GM19463 (cell line): Measurements from ENCODE around the gene GLT1D1.

Experiments used
- ATAC-seq: cut with Tn5 transposase; IDR thresholded peaks from one replicate; pipeline ENCODE4 v1.9.1; 2021; ENCODE audit warnings: mild to moderate bottlenecking, moderate library complexity; ENCODE audit not compliant: unreplicated experiment

GLT1D1 gene

GRCh38 chr12:128909653-128910052 is 56.4 kb downstream of the GLT1D1 start:
- ATAC-seq, result no peak

- ATAC-seq, result no peak
Measured at GRCh38 chr12:128910629-128911028, 57.4 kb downstream of the GLT1D1 start.

DNA sequence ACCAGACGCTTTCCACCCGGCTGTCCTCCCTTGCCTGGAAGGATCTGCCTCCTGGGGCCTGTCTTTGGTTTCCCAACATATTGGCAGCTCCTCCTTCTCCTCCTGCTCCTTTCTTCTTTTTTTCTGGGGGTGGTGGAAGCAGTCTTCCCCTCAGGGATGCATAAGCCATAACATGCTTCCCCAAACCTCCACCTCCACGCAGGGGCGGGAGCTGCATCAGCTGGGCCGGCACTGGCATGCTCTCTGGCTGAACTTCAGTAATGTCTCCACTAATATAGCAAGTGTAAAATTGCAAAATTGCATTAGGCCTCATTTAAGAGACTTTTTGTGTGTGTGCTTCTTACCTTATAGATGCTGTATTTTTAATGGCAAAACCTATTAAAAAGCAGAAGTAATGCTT is 58.6 kb downstream of the GLT1D1 start:
- no peak for ATAC-seq

- ATAC-seq, result peak; percentile 95
Measured at GRCh38 chr12:128914908-128915563, 61.8 kb downstream of the GLT1D1 start.

DNA sequence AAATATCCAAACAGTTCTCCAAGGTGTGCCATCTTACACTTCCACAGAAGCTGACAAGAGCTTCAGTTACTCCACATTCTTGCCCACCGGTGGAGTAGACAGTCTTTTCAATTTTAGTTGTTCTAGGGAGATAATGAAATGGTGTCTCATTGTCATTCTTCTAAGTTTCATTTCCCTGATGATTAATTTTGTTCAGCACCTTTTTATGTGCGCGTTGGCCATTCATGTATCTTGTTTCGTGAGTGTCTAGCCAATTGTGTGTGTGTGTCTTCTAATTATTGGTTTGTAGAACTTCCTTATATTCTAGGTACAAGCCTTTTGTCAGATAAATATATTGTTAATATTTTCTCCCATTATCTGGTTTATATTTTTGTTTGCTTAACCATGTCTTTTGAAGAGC is 63.1 kb downstream of the GLT1D1 start:
- no peak for ATAC-seq

GRCh38 chr12:128918481-128919260 is 65.4 kb downstream of the GLT1D1 start:
- no peak for ATAC-seq

GRCh38 chr12:128920468-128920867 is 67.2 kb downstream of the GLT1D1 start:
- ATAC-seq, result no peak

DNA sequence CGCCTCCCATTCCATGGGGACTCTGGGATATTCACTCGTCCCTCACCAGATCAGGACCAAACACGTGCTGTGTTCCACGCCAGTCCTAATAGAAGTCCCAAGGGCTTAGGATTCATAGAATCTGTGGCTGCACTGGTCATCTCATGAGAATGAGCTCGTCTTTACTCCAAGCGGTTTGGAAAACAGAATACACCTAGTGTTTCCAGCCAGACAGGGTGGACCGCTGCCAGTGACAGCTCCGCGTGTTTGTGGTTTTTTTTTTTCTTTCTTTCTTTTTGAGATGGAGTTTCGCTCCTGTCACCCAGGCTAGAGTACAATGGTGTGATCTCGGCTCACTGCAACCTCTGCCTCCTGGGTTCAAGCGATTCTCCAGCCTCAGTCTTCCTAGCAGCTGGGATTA is 75.1 kb downstream of the GLT1D1 start:
- ATAC-seq, result no peak

GRCh38 chr12:128929057-128929456 is 75.8 kb downstream of the GLT1D1 start:
- no peak for ATAC-seq

DNA sequence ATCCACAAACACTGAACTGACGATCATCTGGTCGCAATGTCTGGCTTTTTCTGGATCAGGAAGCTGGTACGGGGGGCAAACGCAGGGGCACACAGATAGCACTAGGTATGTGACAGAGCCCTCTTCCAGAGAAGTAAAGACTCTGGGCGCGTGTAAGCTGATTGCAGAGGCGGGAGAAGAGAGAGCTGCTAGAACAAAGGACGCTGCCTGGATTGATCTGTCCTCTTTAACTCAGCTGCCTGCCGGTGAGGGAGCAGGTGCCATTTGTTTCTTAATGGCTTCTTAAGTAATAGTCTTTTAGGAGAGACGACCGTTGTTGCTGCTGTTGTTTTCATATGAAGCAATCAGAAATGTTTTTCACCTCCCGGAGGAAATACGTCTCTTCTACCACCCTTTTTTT is 77.3 kb downstream of the GLT1D1 start:
- ATAC-seq, result no peak

DNA sequence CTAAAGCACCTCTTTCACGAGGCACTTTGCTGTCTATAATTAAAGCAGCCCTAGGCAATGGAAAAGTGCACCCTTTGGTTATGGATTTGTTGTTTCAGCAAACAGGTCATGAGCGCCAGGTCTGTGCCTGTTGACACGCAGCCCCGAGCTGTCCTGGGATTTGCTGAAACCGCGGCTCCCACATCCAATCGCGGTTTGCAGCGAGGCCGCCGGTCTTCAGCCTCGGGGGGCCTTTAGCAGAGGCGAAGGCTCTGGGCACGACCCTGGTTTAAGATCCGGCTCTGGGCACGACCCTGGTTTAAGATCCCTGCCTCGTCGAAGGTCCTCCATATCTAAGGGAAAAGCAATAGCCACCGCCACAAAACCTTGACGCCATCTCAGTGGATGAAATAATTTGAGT is 79.2 kb downstream of the GLT1D1 start:
- ATAC-seq, result no peak

- ATAC-seq, result no peak
Measured at GRCh38 chr12:128933039-128933438, 79.8 kb downstream of the GLT1D1 start.

DNA sequence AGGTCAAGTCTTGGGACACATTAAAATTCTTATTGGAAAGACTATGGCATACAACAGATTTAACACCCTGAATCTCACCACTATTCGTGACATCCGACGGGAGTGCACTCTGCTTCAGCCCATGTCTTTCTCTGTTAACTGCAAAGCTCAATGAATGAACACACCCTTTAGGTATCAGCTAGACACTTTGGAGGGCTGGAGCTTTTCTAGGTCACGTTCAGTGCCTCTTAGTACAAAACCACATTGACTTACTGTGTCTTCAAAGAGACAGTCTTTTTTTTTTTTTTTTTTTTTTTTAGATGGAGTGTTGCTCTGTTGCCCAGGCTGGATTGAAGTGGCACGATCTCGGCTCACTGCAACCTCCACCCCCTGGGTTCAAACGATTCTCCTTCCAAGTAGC is 80.6 kb downstream of the GLT1D1 start:
- ATAC-seq, result no peak

DNA sequence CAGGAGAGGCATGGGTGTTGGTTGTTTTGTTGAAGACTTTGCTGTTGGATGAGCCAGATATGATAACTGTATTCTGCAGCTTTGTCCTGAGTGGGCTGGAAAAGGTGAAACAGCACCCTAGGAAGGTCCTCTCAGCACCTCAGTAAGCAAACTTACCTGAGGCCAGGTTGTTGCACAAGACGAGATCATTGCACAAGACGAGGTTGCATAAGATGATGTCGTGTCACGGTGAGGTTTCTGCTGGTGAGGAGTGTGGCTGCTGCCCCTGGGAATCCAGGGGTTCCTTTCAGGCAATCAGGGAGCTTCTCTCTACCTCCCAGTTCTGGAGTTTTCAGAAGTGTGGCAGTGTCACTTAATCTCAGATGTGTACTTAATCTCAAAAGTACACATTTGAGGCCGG is 85.6 kb downstream of the GLT1D1 start:
- ATAC-seq, result no peak

DNA sequence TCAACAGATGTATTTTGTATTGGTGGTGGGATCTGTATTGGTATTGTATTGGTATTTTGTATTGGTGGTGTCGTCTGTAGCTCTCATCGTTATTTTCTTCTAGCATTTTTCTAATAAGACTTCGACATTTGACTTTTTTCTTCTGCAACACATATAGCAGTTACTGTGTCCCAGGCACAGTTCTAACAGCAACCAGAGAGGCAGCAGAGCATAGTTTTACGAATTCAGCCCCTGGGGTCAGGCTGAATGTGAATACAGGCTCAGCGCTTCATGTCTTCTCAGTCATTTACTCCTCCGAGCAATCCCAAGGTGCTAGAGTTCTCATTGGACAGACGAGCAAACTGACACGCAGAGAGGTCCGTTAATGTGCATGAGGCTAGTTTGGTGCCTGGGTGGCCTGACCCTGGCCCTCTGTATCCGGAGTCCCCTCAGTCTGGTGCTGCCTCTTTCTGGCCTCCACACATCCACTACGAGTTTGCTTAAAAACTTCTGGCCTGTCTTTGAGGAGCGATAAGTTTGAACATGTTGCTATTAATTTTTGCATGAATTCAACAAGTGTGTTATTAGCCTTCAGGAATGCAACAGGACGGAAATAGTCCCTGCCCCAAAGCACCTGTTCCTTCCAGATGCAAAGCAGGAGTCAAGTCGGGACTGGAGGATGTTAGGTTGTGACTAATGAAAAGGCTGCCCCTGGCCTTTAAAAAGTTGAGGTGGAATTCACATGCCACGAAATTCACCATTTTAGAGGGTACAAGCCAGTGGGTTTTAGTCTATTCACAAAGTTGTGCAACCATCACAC is 87.0 kb downstream of the GLT1D1 start:
- ATAC-seq, result no peak

DNA sequence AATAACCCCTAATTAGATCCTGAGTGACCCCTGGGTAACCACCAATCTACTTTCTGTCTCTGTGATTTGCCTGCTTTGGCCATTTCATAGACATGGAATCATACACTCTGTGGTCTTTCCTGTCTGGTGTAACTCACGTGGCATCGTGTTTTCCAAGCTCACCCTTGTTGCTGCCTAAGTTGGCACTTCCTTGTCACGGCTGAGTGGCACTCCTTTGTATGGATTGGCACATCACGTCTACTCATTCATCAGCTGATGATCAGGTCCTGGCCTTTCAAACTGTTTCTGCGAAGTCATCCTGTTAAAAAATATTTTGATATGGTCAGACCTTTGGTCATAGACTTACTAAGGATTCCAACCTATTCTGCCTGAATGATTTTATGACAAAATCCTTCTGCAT is 87.7 kb downstream of the GLT1D1 start:
- ATAC-seq, result no peak

GRCh38 chr12:128942960-128943477 is 89.7 kb downstream of the GLT1D1 start:
- ATAC-seq, result no peak

- ATAC-seq, result no peak
Measured at GRCh38 chr12:128944956-128945355, 91.7 kb downstream of the GLT1D1 start.

GRCh38 chr12:128947209-128947608 is 93.9 kb downstream of the GLT1D1 start:
- no peak for ATAC-seq

DNA sequence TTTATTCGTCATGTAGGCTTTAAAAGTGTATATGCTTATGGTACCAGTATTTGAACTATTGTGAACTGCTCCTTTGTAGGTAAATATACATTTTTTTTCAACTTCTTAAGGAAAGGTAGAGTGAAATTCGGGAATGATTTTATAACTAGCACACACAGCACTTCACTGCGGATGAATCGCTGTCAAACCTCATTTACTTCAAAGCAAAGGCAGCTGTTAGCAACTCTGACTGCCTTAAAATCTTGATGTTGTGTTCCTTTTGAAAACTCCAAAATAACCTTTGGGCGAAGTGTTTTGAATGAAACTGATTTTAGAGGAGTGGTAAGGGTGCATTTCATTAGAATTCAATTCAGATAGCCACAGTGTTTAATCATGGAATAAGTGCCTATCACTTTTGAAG is 95.8 kb downstream of the GLT1D1 start:
- ATAC-seq, result no peak

DNA sequence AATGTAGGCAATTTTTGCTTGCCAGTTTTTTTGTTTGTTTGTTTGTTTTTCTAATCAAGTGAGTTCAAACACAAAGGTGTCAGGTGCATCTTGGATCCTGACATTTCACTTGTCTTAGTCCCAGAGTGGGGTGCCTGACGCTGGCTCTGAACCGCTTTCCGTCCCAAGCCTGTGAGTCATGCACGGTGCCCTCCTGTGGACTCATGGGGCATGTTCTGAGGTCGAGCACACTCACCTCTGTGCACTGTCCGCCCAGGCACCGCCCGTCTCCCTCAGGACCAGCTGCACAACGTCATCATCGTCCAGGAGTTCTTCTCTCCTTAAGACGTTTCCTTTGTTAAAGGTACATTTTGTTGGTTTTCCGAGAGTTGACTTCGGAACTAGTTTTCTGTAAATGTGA is 98.2 kb downstream of the GLT1D1 start:
- ATAC-seq, result no peak

GRCh38 chr12:128956755-128957154 is 103.5 kb downstream of the GLT1D1 start:
- no peak for ATAC-seq
